CD4-positive, alpha-beta T cell (primary cell): ENCODE measurements around the gene RIPK1. TPM values are rescaled to one million over a fixed set of nuclear protein-coding genes. Genes with fewer than 3 reads are reported as not detected.

Experiments used
- ATAC-seq: fragments of 200-7000 bp; cut with Tn5 transposase; one replicate; pipeline ENCODE4 v1.10.0; 2022; ENCODE audit warnings: mild to moderate bottlenecking; ENCODE audit not compliant: poor library complexity
- CTCF ChIA-PET: fragments of 350-600 bp; sonication (Branson Sonifier 250); formaldehyde crosslinking; loops from one replicate; lab custom pipeline; 2021; ENCODE audit warnings: antibody characterized with exemption, inconsistent platforms; lab: Charles Lee
- POLR2A ChIA-PET: fragments of 350-600 bp; sonication (Branson Sonifier 250); formaldehyde crosslinking; loops from one replicate; lab custom pipeline; 2021; ENCODE audit warnings: antibody characterized with exemption, inconsistent platforms; lab: Charles Lee
- DNase-seq, 14 experiments: peaks; one replicate each; pipeline ENCODE4 v3.0.0-alpha.2; 2013 to 2020; ENCODE audit warnings: mixed read lengths in 2 of 14
- H3K27ac ChIP-seq, 2 donors: one replicate each; pipeline versions ENCODE4 v1.5.1 to v1.7.0; 2013; ENCODE audit warnings: low read length in 2 of 2, low read depth in 1 of 2, mild to moderate bottlenecking in 1 of 2
- H3K27me3 ChIP-seq, 2 experiments: 1 replicate in 1 of 2; 2 replicates in 1 of 2; pipeline versions ENCODE4 v1.6.1 to v1.7.0; 2013; ENCODE audit warnings: low read length in 2 of 2, control low read depth in 1 of 2, mild to moderate bottlenecking in 1 of 2, moderate library complexity in 1 of 2; ENCODE audit not compliant: insufficient read depth in 2 of 2, control insufficient read depth in 1 of 2
- H3K36me3 ChIP-seq: one replicate; pipeline ENCODE4 v1.6.1; 2013; ENCODE audit warnings: low read length, control low read depth; ENCODE audit not compliant: insufficient read depth
- H3K4me1 ChIP-seq: one replicate; pipeline ENCODE4 v1.6.1; 2013; ENCODE audit warnings: low read length, control low read depth; ENCODE audit not compliant: insufficient read depth
- H3K4me3 ChIP-seq: one replicate; pipeline ENCODE4 v1.5.1; 2013; ENCODE audit warnings: mild to moderate bottlenecking, low read length, moderate library complexity
- H3K9me3 ChIP-seq, 2 experiments: 1 replicate in 1 of 2; 2 replicates in 1 of 2; pipeline versions ENCODE4 v1.6.1 to v1.7.0; 2013; ENCODE audit warnings: low read length in 2 of 2, mild to moderate bottlenecking in 2 of 2, control low read depth in 1 of 2, moderate library complexity in 1 of 2; ENCODE audit not compliant: control insufficient read depth in 1 of 2, insufficient read depth in 1 of 2
- H3K27ac Mint-ChIP-seq: one replicate; pipeline ENCODE4 v1.8.0; 2020; ENCODE audit warnings: mixed read lengths
- H3K27me3 Mint-ChIP-seq: one replicate; pipeline ENCODE4 v1.8.0; 2021; ENCODE audit warnings: mixed read lengths
- H3K36me3 Mint-ChIP-seq: one replicate; pipeline ENCODE4 v1.8.0; 2021; ENCODE audit warnings: low read depth, mixed read lengths
- H3K4me1 Mint-ChIP-seq: one replicate; pipeline ENCODE4 v1.8.0; 2021; ENCODE audit warnings: low read depth, mixed read lengths
- H3K4me3 Mint-ChIP-seq: one replicate; pipeline ENCODE4 v1.8.0; 2020; ENCODE audit warnings: mild to moderate bottlenecking, mixed read lengths
- H3K9me3 Mint-ChIP-seq: one replicate; pipeline ENCODE4 v1.8.0; 2020; ENCODE audit warnings: mixed read lengths
- intact Hi-C, 2 experiments: fragments of 100-400 bp; cut with DNase I in 1 of 2; cut with micrococcal nuclease in 1 of 2; formaldehyde crosslinking; loops; one replicate each; pipeline versions ENCODE4 v1.15.1 to v1.9.0; 2023 to 2025; cut with DNase I, micrococcal nuclease
- total RNA-seq, 174 experiments: library from RNA in 2 of 174; stranded (reverse) in 2 of 174; gene quantifications; one replicate each; pipeline ENCODE4 v1.2.3 and lab custom pipeline; 2021 to 2026
- TF ChIP-seq, protein P1 (sequence below): fragments of 200-600 bp; IDR thresholded peaks from one replicate; pipeline ENCODE4 v1.8.0; 2022; ENCODE audit warnings: antibody characterized with exemption, mild to moderate bottlenecking

RIPK1 gene
- total RNA-seq, 2 experiments from 2014 or later = 17.2 to 17.3 TPM

DNA sequence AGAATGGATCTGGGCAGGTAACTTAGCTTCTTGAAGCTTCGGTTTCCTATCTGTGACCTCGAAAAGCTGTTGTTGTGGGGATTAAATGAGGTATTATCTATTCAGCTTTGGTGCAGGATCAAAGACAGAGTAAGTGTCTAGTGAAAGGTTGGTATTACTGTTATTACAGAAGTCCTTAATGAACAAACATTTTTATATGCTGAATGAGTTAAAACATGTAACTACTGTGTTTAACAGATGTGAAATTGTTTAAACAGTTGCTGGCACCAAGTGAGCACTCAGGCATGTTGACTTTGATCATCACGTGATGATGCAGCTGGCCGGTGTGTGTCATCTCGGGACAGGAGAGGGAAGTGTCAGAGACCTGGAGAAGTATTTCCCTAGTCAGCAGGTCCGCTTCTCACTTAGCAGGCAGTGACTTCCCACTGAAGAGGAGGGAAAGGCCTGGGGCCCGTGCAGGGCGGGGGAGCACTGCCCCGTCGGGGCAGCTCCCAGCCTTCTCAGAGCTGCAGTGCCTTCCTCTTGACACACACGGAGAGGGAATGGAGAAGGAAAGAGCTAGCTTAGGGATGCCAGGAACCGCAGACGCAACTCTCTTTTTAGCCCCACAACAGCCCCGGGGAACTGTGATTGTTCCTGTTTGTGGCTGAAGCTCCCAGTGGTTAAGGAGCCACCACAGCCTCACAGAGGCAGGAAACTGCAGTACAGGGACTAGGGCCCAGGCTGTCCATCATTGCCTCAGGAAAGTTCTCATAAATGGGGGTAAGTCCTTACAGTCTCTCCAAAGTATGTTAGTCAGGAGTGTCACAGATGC, 71.0 kb downstream of the RIPK1 start:
- H3K4me1 Mint-ChIP-seq = no peaks in the 10 kb centered on the region
- Histone ChIP-seq H3K36me3 (peaks cover 13% of the 10 kb centered on the region), H3K27me3 (no peaks in the 10 kb centered on the region), H3K27ac (no peak overlapping the region), H3K9me3 (no peaks in the 10 kb centered on the region), H3K4me1 (no peaks in the 10 kb centered on the region), H3K4me3 (no peak overlapping the region)
- peaks cover 78% of the 10 kb centered on the region for H3K36me3 Mint-ChIP-seq
- H3K9me3 Mint-ChIP-seq = no peaks in the 10 kb centered on the region
- no peak for ATAC-seq
- H3K4me3 Mint-ChIP-seq = no peak overlapping the region
- H3K27me3 Mint-ChIP-seq = no peaks in the 10 kb centered on the region
- intact Hi-C loops = no loop called here
- CTCF ChIA-PET = no interaction called here
- POLR2A ChIA-PET = interaction anchor here (1.4 kb wide), 1 partner anchor 17 kb away, joined by 3 read pairs; the partner anchor contains the start of gene TUBB2A
- TF ChIP-seq, protein P1, sequence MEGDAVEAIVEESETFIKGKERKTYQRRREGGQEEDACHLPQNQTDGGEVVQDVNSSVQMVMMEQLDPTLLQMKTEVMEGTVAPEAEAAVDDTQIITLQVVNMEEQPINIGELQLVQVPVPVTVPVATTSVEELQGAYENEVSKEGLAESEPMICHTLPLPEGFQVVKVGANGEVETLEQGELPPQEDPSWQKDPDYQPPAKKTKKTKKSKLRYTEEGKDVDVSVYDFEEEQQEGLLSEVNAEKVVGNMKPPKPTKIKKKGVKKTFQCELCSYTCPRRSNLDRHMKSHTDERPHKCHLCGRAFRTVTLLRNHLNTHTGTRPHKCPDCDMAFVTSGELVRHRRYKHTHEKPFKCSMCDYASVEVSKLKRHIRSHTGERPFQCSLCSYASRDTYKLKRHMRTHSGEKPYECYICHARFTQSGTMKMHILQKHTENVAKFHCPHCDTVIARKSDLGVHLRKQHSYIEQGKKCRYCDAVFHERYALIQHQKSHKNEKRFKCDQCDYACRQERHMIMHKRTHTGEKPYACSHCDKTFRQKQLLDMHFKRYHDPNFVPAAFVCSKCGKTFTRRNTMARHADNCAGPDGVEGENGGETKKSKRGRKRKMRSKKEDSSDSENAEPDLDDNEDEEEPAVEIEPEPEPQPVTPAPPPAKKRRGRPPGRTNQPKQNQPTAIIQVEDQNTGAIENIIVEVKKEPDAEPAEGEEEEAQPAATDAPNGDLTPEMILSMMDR = no peak
- DNase-seq = peak in 2 of 14 experiments; percentile 52 to 66
- no peak overlapping the region for H3K27ac Mint-ChIP-seq

DNA sequence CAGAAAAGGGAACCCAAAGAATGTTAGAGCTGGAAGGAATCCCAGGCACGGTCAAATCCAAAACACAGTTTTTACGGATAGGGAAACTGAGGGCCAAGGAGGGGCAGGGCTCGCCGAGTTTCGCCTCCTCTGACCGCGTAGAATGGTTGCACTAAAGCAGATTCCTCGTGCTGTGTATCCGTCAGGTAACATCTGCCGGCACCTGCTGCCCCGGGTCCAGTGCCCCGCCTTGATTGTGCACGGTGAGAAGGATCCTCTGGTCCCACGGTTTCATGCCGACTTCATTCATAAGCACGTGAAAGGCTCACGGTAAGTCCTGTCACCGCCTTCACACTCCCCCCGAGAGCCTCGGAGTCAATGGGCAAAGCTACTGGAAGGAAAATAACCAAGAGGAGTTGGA, 71.9 kb downstream of the RIPK1 start:
- Mint-ChIP-seq H3K27me3 (no peaks in the 10 kb centered on the region), H3K4me3 (no peak overlapping the region), H3K27ac (no peak overlapping the region), H3K36me3 (peaks cover 80% of the 10 kb centered on the region), H3K9me3 (no peaks in the 10 kb centered on the region), H3K4me1 (no peaks in the 10 kb centered on the region)
- intact Hi-C loops = no loop called here
- DNase-seq (no peak), ATAC-seq (no peak)
- ChIA-PET CTCF (no interaction called here), POLR2A (interaction anchor here (1.4 kb wide), 1 partner anchor 17 kb away, joined by 3 read pairs; the partner anchor contains the start of gene TUBB2A)
- no peaks in the 10 kb centered on the region for H3K4me1 ChIP-seq
- TF ChIP-seq, protein P1 = no peak
- H3K27me3 ChIP-seq = no peaks in the 10 kb centered on the region
- H3K27ac ChIP-seq = no peak overlapping the region
- H3K9me3 ChIP-seq = no peaks in the 10 kb centered on the region
- peaks cover 13% of the 10 kb centered on the region for H3K36me3 ChIP-seq
- H3K4me3 ChIP-seq = no peak overlapping the region

DNA sequence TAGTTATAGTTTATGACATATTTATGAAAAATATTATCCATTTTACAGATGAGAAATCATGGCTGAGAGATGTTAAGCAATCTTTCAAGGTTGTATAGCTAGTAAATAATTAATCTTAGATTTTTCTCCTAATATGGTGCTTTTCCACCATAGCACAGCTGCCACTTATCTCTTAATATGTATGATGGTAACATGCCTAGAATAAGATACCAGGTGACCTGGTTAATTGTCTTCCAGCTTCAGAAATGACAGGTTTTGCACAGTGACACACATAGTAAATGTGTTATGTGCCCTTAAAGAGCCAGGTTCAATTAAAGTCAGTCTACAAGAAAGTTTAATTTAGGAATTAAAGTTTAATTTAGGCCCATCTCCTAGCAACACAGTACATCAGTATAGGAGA, 74.2 kb downstream of the RIPK1 start:
- intact Hi-C loops = no loop called here
- ChIA-PET CTCF (no interaction called here), POLR2A (no interaction called here)
- TF ChIP-seq, protein P1 = no peak
- H3K36me3 ChIP-seq = peaks cover 8% of the 10 kb centered on the region
- Mint-ChIP-seq H3K27ac (no peak overlapping the region), H3K36me3 (peaks cover 61% of the 10 kb centered on the region), H3K4me1 (no peaks in the 10 kb centered on the region), H3K9me3 (no peaks in the 10 kb centered on the region), H3K27me3 (no peaks in the 10 kb centered on the region), H3K4me3 (no peak overlapping the region)
- H3K9me3 ChIP-seq = no peaks in the 10 kb centered on the region
- H3K27ac ChIP-seq = no peak overlapping the region
- H3K27me3 ChIP-seq = no peaks in the 10 kb centered on the region
- DNase-seq = no peak
- no peak for ATAC-seq
- no peaks in the 10 kb centered on the region for H3K4me1 ChIP-seq
- H3K4me3 ChIP-seq = no peak overlapping the region
